ENCODE data around the gene FAM210A.

The FAM210A gene

DNA sequence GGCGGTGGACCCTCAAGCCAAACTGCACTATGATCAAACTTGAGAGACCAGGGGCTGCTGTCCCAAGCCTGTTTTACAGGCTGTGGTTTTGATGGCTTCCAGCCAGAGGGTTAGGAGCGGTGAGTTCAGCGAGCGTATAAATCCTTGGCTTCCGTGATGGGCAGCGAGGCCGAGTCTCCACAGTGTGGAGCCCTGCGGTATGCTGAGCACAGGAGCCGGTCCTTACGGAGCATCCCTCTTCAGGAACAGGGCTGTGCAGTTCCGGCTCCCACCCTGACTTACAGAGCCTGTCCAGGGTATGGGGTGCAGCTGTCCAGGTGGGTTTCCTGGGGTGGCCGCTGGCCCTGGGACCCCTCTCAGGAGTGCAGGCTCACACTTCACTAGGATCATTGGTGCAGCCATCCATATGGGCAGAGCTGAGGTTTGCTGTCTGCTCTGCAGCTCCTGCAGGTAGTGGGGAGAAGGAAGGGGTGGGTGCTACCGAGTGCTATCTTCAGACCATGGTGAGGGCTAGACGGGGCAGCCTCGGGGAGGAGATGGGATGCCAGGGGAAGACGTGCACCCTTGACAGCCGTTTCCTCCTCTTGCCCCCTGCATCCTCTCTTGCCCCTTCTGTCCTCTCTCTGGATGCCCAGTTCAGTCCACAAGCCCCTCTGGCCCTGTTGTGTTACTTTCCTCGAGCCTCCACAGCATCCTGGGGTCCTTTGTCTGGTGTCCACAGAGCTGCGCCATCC is 104.3 kb downstream of the FAM210A start:
- DNase-seq (ENCODE audit: low read depth in 3 of 3) = no peak

DNA sequence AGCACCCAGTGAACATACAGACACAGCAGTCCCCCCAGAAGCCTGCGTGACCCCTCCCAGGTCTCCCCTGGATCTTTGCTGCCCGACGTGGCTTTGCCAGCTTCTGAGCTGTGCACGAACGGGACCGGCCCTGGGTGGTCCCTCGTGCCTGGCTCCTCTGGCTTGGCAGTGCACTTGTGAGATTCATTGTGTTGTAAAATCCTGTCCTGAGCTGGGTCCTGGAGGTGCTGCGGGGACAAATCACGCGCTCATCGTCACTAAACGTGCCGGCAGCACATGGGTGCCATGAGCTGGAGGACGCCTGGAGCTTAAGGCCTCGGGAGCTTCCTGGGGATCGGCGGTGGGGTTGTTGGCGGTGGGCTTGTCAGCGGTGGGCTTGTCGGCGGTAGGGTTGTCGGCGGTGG is 104.9 kb downstream of the FAM210A start:
- no peak for DNase-seq (ENCODE audit: low read depth in 3 of 3)

DNA sequence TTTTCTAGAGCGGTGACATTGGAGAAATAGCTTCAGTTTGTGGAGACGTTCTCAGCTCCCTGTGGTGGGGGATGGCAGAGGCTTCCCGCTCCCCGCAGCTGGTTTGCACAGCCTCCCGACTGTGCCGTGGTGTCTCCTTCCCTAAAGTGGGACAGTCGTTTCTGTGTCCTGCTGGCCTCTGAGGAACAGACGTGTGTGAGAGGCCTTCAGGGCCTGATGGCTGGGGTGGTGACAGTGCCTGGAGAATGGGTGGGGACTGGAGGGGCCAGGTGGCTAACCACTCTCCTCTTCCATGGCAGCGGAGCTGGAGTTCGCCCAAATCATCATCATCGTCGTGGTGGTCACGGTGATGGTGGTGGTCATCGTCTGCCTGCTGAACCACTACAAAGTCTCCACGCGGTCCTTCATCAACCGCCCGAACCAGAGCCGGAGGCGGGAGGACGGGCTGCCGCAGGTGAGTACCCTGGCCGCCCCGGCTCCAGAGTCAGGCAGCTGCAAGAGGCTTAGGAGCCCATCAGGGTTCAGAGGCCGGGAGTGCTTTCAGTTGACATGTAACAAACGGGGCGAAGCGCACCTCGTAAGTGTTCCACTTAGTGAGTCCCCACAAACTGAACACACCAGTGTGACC is 105.4 kb downstream of the FAM210A start:
- no peak for DNase-seq (ENCODE audit: low read depth in 3 of 3)

DNA sequence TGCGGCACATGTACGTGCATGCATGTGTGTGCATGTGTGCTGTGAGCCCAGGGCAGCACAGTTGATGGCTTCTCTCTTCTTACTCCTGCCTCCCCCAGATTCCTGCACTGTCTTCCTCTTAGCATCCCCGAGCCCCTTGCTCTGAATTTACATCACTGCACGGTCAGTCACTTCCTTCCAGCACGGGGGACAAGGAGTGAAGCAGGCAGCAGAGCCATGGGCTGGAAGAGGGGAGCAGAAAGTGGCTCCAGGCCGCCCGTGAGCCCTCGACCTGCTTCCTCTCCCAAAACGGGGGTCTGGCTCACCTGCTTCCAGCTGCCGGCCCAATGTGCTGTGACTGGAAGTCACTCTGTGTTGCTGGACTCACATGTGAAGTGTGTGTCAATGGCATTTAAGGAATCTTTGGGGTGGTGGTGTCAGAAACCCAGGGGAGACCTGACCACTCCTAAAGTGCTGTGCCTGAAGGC is 106.1 kb downstream of the FAM210A start:
- DNase-seq (ENCODE audit: low read depth in 3 of 3) = no peak

DNA sequence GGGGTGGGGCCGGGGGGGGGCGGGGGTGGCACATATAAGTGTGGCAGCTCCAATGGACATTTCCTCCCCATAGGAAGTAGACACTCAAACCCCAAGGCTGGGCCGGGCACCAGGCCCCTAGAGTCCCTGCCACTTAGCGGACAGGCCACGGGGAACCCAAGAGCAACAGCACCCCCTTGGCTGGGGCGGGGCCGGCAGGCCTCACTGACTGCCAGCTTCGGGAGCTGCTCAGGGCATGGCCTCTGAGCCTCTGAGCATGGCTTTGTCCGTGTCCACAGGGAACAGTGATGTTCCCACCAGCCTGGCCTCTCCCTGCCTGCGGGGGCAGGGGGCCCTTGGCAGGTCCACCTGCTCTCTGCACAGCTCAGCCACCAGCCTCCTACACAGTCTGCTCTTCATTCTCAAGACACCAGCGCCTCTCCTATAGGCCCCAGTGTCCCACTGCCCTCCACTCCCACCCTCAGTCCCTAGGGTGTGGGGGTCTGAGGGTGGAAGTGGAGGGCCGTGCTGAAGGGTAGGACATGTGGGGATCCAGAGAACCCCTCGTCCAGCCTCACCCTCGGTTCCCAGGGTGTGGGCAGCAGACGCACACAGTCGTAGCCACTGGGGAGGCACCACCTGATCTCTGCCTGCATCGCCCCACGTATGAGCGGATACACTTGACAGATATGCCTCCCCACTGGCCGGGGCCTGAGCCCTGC is 106.7 kb downstream of the FAM210A start:
- DNase-seq (ENCODE audit: low read depth in 3 of 3) = no peak

DNA sequence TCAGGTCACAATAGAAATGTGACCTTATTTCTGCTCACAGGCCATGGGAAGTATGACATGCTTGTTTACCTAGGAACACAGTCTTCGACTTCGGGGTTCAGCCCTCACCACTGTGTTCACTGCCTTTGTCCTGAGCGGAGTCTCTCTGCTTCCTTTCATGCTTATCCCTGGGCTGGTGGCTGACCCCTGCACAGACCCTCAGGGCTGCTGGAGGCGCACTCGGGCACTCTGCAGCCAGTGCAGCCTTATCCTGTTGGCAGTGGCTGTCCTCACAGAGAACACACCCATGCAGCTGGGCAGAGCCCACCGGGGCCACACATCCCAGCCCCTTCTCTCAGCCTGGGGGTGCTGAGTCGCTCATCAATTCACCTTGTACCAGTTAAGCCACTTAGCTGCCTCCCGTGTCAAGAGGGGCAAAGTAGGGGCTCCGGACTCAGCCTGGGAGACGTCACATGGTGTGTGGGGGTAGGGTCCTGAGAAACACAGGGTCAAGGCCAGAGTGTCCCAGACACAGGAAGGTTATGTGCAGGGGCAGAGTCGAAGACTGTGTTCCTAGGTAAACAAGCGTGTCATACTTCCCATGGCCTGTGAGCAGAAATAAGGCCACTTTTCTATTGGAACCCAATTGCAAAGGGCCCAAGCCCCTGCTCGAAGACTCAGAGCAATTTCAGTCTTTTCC is 107.5 kb downstream of the FAM210A start:
- no peak for DNase-seq (ENCODE audit: low read depth in 3 of 3)

DNA sequence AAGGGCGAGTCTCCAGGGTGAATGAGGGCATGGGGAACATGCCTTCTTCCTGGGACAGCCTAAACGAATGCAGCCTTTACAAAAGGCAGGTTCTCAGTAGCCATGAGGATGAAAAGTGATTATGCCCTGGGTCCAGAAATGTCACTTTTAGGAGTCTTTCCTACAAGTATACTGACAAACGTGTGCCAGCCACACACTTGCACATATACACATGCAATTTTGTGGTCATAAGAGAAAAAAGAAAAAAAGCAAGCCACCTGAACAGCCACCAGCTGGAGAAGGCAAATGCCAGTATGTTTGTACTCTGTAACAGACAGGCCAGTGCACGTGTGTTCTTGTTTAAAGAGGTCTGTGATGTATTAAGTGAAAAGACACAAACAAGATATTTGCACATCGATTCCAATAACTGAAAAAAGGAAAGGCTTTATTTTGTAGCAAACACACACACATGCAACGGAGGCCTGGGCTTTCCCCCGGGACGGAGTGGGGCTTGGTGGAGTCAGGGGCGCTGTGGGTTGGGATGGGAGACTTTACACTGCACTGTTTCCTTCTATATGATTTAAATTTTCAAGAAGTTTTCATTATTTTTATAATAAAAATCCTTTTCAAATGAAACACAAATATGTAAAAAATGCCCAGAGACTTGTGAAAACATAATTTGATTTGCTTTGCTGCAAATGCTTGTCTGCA is 108.4 kb downstream of the FAM210A start:
- no peak for DNase-seq (ENCODE audit: low read depth in 3 of 3)

DNA sequence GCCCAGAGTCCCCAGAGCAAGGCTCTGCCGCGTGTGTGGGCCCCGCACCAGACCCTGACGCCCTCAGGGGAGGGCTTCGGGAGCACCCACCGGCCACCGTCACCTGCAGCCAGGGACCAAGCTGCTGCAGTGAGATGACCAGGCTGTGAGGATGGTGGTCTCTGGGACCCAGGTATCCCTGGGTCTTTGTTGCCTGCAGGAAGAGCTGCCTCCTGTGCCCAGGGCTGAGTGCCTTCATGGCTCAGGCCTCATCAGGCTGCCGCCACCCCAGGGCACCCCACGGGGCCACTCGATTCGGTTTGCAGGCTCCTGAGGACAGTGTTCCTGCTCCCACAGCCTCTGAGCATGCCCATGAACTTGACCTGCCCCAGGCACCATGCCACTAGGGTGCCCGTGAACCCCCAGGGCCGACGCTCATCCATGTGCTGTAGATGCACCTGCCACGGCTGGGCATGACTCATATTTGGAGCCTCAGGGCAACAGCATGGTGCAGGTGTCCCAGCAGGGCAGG is 109.8 kb downstream of the FAM210A start:
- no peak for DNase-seq (ENCODE audit: low read depth in 3 of 3)

DNA sequence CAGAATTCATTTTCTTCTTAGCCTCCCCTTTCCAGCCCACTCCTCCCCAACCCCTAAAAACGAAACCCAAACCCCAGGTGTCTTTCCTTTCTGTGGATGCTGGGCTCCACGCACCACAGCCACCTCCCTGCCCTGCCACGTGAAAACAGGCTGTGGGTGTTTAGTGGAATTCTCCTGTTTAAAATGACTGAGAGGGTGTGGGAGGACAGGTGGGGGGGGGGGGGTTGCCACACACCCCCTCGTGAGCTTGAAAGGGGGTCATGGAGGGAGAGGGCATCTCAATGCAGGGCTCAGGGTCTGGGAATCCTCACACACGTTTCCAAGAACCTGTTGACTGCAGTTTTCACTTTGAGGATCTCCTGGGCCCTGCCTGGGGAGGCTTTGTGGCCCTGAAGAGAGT is 110.3 kb downstream of the FAM210A start:
- no peak for DNase-seq (ENCODE audit: low read depth in 3 of 3)

DNA sequence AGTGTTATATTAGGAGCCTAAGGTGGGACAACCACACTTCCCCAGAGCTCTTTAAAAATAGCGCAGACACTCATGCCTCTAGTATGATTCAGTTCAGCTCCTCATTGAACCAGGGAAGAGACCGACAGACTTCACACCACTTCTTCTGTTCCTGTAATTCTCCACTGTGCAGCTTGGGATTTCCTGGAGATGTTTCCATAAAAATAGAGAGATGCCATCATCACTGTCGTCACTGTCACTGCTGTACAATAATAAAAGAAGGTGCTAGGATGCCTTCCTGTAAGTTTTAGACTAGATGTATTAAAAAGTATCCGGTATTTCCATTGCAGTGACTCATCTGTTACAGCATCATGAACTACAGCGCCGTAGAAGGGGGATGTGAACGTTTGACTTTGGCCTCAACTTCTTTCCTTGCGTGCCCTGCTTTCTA is 110.9 kb downstream of the FAM210A start:
- DNase-seq (ENCODE audit: low read depth in 3 of 3) = no peak

DNA sequence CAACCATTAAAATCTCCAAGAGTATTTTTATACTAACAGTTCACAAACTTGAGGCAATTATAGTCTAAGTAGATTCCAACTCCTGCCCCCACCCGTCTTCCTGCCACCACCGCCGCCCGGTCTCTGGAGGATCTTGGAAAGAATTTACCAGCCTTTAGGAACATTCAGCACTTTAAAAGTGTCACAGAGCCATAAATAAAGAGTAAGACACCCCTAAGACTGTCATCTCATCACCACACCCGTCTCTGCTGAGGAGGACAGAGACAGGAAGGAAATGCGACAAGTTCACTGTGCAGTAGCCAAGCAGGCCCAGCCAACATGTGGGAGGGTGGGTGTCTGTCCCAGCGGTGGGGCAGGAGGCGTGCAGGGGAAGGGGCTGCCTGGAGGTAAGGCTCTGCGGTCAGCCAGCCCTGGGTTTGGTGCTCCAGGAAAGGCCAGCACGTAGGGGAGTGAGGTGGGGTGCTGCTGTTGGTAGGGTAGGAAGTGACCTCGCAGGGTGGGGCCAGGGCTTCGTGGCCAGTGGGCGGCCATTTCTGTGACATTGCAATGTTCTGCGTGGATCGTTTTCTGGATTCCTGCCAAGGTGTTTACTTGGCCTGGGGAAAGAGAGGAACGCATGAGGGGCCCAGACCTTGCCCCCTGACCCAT is 111.6 kb downstream of the FAM210A start:
- DNase-seq (ENCODE audit: low read depth in 3 of 3) = no peak

DNA sequence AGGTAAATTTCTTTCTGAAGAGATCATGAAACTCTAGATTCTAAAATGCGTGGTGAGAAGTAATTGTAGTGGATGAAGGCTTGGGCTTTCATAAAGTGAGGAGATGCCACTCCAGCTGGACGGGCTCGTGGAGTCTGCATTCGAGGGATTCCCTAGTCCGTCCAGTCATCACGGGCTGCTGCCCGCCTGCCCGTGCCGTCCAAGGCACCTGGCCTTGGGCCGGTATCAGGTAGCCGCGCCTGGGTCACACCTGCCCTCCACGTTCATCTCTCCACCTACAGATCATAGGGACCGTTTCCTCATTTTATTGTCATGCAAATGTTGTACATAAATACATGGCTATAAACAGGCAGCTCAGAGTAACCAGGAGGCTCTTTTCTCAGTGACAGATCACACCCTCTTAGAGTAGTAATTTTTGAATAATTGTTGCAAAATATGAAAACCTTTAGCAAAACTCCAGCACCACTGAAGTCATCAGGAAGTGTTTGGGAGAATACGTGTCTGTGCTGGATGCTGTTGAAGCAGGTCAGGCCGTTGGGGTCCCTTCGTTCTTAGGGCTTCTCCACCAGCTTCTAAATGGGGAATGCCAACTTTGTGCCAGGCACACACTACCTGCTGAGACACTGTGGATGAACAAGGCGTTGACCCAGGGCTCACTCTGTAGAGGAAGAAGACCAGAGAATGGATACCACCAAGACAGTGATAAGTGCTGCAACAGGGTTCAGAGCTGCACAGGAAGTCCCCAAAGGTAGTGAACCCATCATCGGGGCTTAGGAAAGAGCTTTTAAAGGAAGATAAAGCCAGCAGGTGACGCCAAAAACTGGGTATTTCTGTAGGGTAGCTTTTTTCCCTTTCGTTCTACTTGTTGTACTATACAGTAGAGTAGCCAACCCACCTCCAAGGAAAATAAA is 112.5 kb downstream of the FAM210A start:
- DNase-seq (ENCODE audit: low read depth in 3 of 3) = no peak

Measured in stimulated activated CD4-positive, alpha-beta T cell treated with anti-CD3 and anti-CD28 coated beads, TNF-alpha, amount 100 ng/mL, for 24 hours (primary cell).